HCT116 (cell line): ENCODE data around the gene STK32C. TPM values are rescaled to one million over a fixed set of nuclear protein-coding genes. Genes with fewer than 3 reads are reported as not detected.

Source experiments
- ATAC-seq: fragments of 200-7000 bp; cut with Tn5 transposase; 2 replicates; pipeline ENCODE4 v1.9.1; 2020; ENCODE audit warnings: mild to moderate bottlenecking, moderate library complexity
- BruUV-seq: library from RNA; stranded (reverse); fragments of 400-500 nt; replicated peaks from 2 replicates; lab custom pipeline; 2021; lab: Mats Ljungman, UMichigan
- CTCF ChIA-PET: fragments of 300-600 bp; sonication (Branson Sonifier 250); formaldehyde crosslinking; loops from one replicate; lab custom pipeline; 2021; ENCODE audit warnings: antibody characterized with exemption; lab: Charles Lee
- POLR2A ChIA-PET: fragments of 300-600, 350-600 bp; sonication (Branson Sonifier 250); formaldehyde crosslinking; loops from one replicate; lab custom pipeline; 2021; ENCODE audit warnings: antibody characterized with exemption; lab: Charles Lee
- RAD21 ChIA-PET, 2 experiments: fragments of 300-600 bp; sonication (Branson Sonifier 250); formaldehyde crosslinking; loops; one replicate each; lab custom pipeline; 2023; ENCODE audit warnings: low total read pairs in 2 of 2; ENCODE audit not compliant: uncharacterized antibody in 2 of 2, unreplicated experiment in 2 of 2, low non-redundant PET in 1 of 2; lab: Charles Lee
- DNase-seq: peaks from one replicate; pipeline ENCODE4 v3.0.0-alpha.2; 2010; ENCODE audit warnings: low read depth, low spot score
- H2AFZ ChIP-seq: fragments of 200-600 bp; shearing (Covaris generic), sonication (generic); 2 replicates; pipeline ENCODE4 v1.6.1; 2017; ENCODE audit warnings: low read depth, mixed run types, mixed read lengths, antibody characterized with exemption, low read length; ENCODE audit not compliant: poor library complexity, severe bottlenecking
- H3K27ac ChIP-seq: 2 replicates; pipeline ENCODE4 v1.5.1; 2012; ENCODE audit warnings: low read depth, low read length
- H3K27me3 ChIP-seq: fragments of 200-600 bp; sonication (generic); 2 replicates; pipeline ENCODE4 v1.6.1; 2016; ENCODE audit warnings: mixed run types, low read length, mixed read lengths; ENCODE audit not compliant: insufficient read depth
- H3K36me3 ChIP-seq, 2 experiments: fragments of 200-500 bp in 1 of 2; fragments of 200-600 bp in 1 of 2; sonication (Bioruptor generic) in 1 of 2; sonication (generic) in 1 of 2; 2 replicates each; pipeline versions ENCODE4 v1.5.1 to v1.6.1; 2014 to 2016; ENCODE audit warnings: low read length in 2 of 2, inconsistent platforms in 1 of 2, mixed read lengths in 1 of 2, mixed run types in 1 of 2; ENCODE audit not compliant: insufficient read depth in 2 of 2, control insufficient read depth in 1 of 2
- H3K4me1 ChIP-seq, 2 experiments: fragments of 200-600 bp in 1 of 2; sonication (generic) in 1 of 2; 2 replicates each; pipeline versions ENCODE4 v1.5.1 to v1.6.1; 2012 to 2017; ENCODE audit warnings: low read length in 2 of 2, inconsistent platforms in 1 of 2, mild to moderate bottlenecking in 1 of 2, mixed read lengths in 1 of 2, mixed run types in 1 of 2, moderate library complexity in 1 of 2; ENCODE audit not compliant: insufficient read depth in 2 of 2, control insufficient read depth in 1 of 2
- H3K4me2 ChIP-seq: fragments of 200-600 bp; sonication (generic); 2 replicates; pipeline ENCODE4 v1.6.1; 2017; ENCODE audit warnings: mixed run types, low read length, mixed read lengths
- H3K4me3 ChIP-seq, 2 experiments: fragments of 200-600 bp in 1 of 2; sonication (generic) in 1 of 2; replicated peaks in 1 of 2; 2 replicates each; pipeline ENCODE4 v1.5.1; 2011 to 2016; ENCODE audit warnings: low read length in 2 of 2, control low read depth in 1 of 2, low read depth in 1 of 2, mild to moderate bottlenecking in 1 of 2, mixed read lengths in 1 of 2, mixed run types in 1 of 2
- H3K79me2 ChIP-seq: fragments of 200-600 bp; sonication (generic); 2 replicates; pipeline ENCODE4 v1.6.1; 2017; ENCODE audit warnings: mild to moderate bottlenecking, mixed run types, low read length, moderate library complexity, mixed read lengths; ENCODE audit not compliant: insufficient read depth
- H3K9ac ChIP-seq: fragments of 200-600 bp; sonication (generic); 2 replicates; pipeline ENCODE4 v1.6.1; 2016; ENCODE audit warnings: low read length, mixed read lengths
- H3K9me2 ChIP-seq: fragments of 200-600 bp; sonication (generic), shearing (Covaris generic); 2 replicates; pipeline ENCODE4 v1.6.1; 2017; ENCODE audit warnings: mixed run types, mild to moderate bottlenecking, moderate library complexity; ENCODE audit not compliant: insufficient read depth
- H3K9me3 ChIP-seq, 2 experiments: fragments of 200-500 bp in 1 of 2; fragments of 200-600 bp in 1 of 2; sonication (Bioruptor generic) in 1 of 2; sonication (generic) in 1 of 2; 2 replicates each; pipeline ENCODE4 v1.6.1; 2014 to 2017; ENCODE audit warnings: low read length in 2 of 2, mixed read lengths in 2 of 2, inconsistent platforms in 1 of 2, low read depth in 1 of 2, mild to moderate bottlenecking in 1 of 2, mixed run types in 1 of 2, moderate library complexity in 1 of 2; ENCODE audit not compliant: control insufficient read depth in 1 of 2, insufficient read depth in 1 of 2
- H4K20me1 ChIP-seq: fragments of 200-600 bp; sonication (generic), shearing (Covaris generic); 2 replicates; pipeline ENCODE4 v1.6.1; 2017; ENCODE audit warnings: mixed run types, mild to moderate bottlenecking, moderate library complexity; ENCODE audit not compliant: insufficient read depth
- EZH2 ChIP-seq: fragments of 200-600 bp; sonication (generic); IDR thresholded peaks from 2 replicates; pipeline ENCODE4 v1.6.1; 2017; ENCODE audit warnings: antibody characterized with exemption, mixed run types
- MAX ChIP-seq: IDR thresholded peaks from 2 replicates; pipeline ENCODE4 v1.6.1; 2012
- POLR2A ChIP-seq: IDR thresholded peaks from 2 replicates; pipeline ENCODE4 v1.7.0; 2011; ENCODE audit warnings: borderline replicate concordance; ENCODE audit not compliant: insufficient read depth, insufficient read length; ENCODE audit errors: extremely low read depth
- POLR2AphosphoS5 ChIP-seq: IDR thresholded peaks from 2 replicates; pipeline ENCODE4 v1.6.1; 2011; ENCODE audit warnings: mild to moderate bottlenecking, low read depth, low read length, moderate library complexity
- RAD21 ChIP-seq: IDR thresholded peaks from 2 replicates; pipeline ENCODE4 v1.6.1; 2012; ENCODE audit warnings: low read depth, mild to moderate bottlenecking
- SP1 ChIP-seq: IDR thresholded peaks from 2 replicates; pipeline ENCODE4 v1.6.1; 2012; ENCODE audit warnings: low read depth
- TCF7L2 ChIP-seq: IDR thresholded peaks from 2 replicates; pipeline ENCODE4 v1.7.0; 2011; ENCODE audit warnings: borderline replicate concordance, inconsistent platforms; ENCODE audit not compliant: insufficient read depth, insufficient read length; ENCODE audit errors: extremely low read depth
- YY1 ChIP-seq: IDR thresholded peaks from 2 replicates; pipeline ENCODE4 v1.6.1; 2011; ENCODE audit warnings: low read length, low read depth, moderate library complexity, mild to moderate bottlenecking; ENCODE audit not compliant: insufficient replicate concordance; ENCODE audit errors: extremely low read depth
- ZBTB33 ChIP-seq: IDR thresholded peaks from 2 replicates; pipeline ENCODE4 v1.6.1; 2011; ENCODE audit warnings: mild to moderate bottlenecking, low read length, moderate library complexity; ENCODE audit not compliant: insufficient replicate concordance; ENCODE audit errors: extremely low read depth
- ZNF274 ChIP-seq: fragments of 200-500 bp; sonication (Bioruptor generic); IDR thresholded peaks from 2 replicates; pipeline ENCODE4 v1.6.1; 2014; ENCODE audit warnings: mild to moderate bottlenecking, low read depth, low read length, inconsistent platforms
- intact Hi-C: fragments of 100-400 bp; cut with micrococcal nuclease; formaldehyde crosslinking; loops from 2 replicates; pipeline ENCODE4 v1.10.0; 2022
- total RNA-seq: library from RNA; stranded (reverse); gene quantifications from one replicate; pipeline ENCODE4 v1.2.1, GENCODE V29; 2021; ENCODE audit not compliant: unreplicated experiment

Gene STK32C
- total RNA-seq, 1 experiment from 2014 or later = 29.7 TPM

- Histone ChIP-seq H3K9me3 (no peaks in the 10 kb centered on the region), H3K27me3 (no peaks in the 10 kb centered on the region), H3K79me2 (no peaks in the 10 kb centered on the region; the same call in 1 of the 2 replicates), H3K27ac (no peak overlapping the region), H3K9me2 (no peaks in the 10 kb centered on the region), H4K20me1 (no peaks in the 10 kb centered on the region), H3K4me3 (no peak overlapping the region), H3K4me2 (no peak overlapping the region), H3K36me3 (no peaks in the 10 kb centered on the region), H3K9ac (no peak overlapping the region), H2AFZ (no peak overlapping the region), H3K4me1 (no peaks in the 10 kb centered on the region)
- ATAC-seq (no peak), DNase-seq (no peak)
- CTCF ChIA-PET = no interaction called here
- POLR2A ChIA-PET = no interaction called here
- RAD21 ChIA-PET = no interaction called here
- no peak for TF ChIP-seq MAX
- TF ChIP-seq EZH2 = no peak
- no peak for TF ChIP-seq POLR2A
- no peak for TF ChIP-seq ZBTB33
- TF ChIP-seq RAD21 = no peak
- TF ChIP-seq SP1 = no peak
- no peak for TF ChIP-seq POLR2AphosphoS5
- no peak for TF ChIP-seq YY1
- no peak for TF ChIP-seq TCF7L2
- no peak for TF ChIP-seq ZNF274
- no TSS peak for BruUV-seq
- intact Hi-C loops = no loop called here
Observed at GRCh38 chr10:132297526-132297925, 10.2 kb downstream of the STK32C start.
